NB4 (cell line): ENCODE measurements around the gene DAB2IP.

ENCODE experiments used
- POLR2A ChIP-seq: IDR thresholded peaks from 2 replicates; pipeline ENCODE4 v1.6.1; 2011; ENCODE audit warnings: mild to moderate bottlenecking; ENCODE audit not compliant: insufficient read length; ENCODE audit errors: extremely low read depth
- TF ChIP-seq, protein P1 (sequence below): IDR thresholded peaks from one replicate; pipeline ENCODE4 v1.5.1; 2012; ENCODE audit warnings: low read depth, low read length
- TF ChIP-seq, protein P2 (sequence below): IDR thresholded peaks from 2 replicates; pipeline ENCODE4 v1.6.1; 2011; ENCODE audit warnings: low read depth, low read length

DNA sequence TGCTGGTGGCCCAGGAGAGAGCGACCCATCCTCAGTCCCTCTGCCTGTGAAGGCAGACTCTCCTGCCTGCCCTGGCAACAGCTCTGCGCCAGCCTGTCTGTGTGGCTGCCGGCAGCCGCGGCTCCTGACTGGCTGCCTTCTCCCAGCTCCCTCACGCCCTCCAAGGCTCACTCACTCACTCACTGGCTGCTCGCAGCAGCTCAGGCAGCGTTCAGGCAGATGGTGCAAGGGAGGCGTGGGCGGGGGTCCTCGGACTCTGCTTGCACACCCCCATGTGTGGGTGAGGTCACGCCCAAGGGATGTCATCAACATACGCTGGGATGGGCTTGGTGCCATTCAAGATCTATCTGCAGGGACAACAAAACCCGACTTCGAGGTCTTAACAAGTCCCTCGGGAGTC, 66.7 kb downstream of the DAB2IP start:
- TF ChIP-seq, protein P1, sequence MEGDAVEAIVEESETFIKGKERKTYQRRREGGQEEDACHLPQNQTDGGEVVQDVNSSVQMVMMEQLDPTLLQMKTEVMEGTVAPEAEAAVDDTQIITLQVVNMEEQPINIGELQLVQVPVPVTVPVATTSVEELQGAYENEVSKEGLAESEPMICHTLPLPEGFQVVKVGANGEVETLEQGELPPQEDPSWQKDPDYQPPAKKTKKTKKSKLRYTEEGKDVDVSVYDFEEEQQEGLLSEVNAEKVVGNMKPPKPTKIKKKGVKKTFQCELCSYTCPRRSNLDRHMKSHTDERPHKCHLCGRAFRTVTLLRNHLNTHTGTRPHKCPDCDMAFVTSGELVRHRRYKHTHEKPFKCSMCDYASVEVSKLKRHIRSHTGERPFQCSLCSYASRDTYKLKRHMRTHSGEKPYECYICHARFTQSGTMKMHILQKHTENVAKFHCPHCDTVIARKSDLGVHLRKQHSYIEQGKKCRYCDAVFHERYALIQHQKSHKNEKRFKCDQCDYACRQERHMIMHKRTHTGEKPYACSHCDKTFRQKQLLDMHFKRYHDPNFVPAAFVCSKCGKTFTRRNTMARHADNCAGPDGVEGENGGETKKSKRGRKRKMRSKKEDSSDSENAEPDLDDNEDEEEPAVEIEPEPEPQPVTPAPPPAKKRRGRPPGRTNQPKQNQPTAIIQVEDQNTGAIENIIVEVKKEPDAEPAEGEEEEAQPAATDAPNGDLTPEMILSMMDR = no peak
- TF ChIP-seq POLR2A = no peak
- TF ChIP-seq, protein P2, sequence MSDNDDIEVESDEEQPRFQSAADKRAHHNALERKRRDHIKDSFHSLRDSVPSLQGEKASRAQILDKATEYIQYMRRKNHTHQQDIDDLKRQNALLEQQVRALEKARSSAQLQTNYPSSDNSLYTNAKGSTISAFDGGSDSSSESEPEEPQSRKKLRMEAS = no peak
